PC-3 (cell line): Measurements from ENCODE around the gene PARM1. TPM values are rescaled to one million over a fixed set of nuclear protein-coding genes. Genes with fewer than 3 reads are reported as not detected.

Source experiments
- ATAC-seq: fragments of 200-7000 bp; cut with Tn5 transposase; 2 replicates; pipeline ENCODE4 v1.9.1; 2020; ENCODE audit warnings: mild to moderate bottlenecking, moderate library complexity
- BruUV-seq: library from RNA; stranded (reverse); fragments of 400-500 nt; replicated peaks from 2 replicates; lab custom pipeline; 2021; lab: Mats Ljungman, UMichigan
- CTCF ChIA-PET: fragments of 300-600 bp; sonication (Branson Sonifier 250); formaldehyde crosslinking; loops from one replicate; lab custom pipeline; 2022; ENCODE audit warnings: antibody characterized with exemption; lab: Charles Lee
- POLR2A ChIA-PET: fragments of 300-600 bp; sonication (Branson Sonifier 250); formaldehyde crosslinking; loops from one replicate; lab custom pipeline; 2022; ENCODE audit warnings: antibody characterized with exemption; ENCODE audit not compliant: unreplicated experiment; lab: Charles Lee
- DNase-seq: peaks from one replicate; pipeline ENCODE4 v3.0.0-alpha.2; 2015
- H2AFZ ChIP-seq: fragments of 300-600 bp; sonication (generic); 2 replicates; pipeline ENCODE4 v1.6.0; 2016; ENCODE audit warnings: antibody characterized with exemption, low read length
- H3F3A ChIP-seq: fragments of 300-600 bp; sonication (generic); one replicate; pipeline ENCODE4 v1.6.0; 2017; ENCODE audit warnings: antibody characterized with exemption, low read length, control low read depth, mild to moderate bottlenecking; ENCODE audit not compliant: unreplicated experiment
- H3K27ac ChIP-seq: fragments of 300-600 bp; sonication (generic); 2 replicates; pipeline ENCODE4 v1.5.1; 2016; ENCODE audit warnings: mild to moderate bottlenecking, low read length
- H3K27me3 ChIP-seq: fragments of 300-600 bp; sonication (generic); 2 replicates; pipeline ENCODE4 v1.6.1; 2016; ENCODE audit warnings: low read length, mixed read lengths
- H3K36me3 ChIP-seq: fragments of 300-600 bp; sonication (generic); 2 replicates; pipeline ENCODE4 v1.6.1; 2016; ENCODE audit warnings: low read depth, mixed run types, low read length, mixed read lengths
- H3K4me1 ChIP-seq: fragments of 300-600 bp; sonication (generic); 2 replicates; pipeline ENCODE4 v1.5.1; 2016; ENCODE audit warnings: low read length; ENCODE audit not compliant: insufficient read depth
- H3K4me2 ChIP-seq: fragments of 300-600 bp; sonication (generic); 2 replicates; pipeline ENCODE4 v1.6.0; 2016; ENCODE audit warnings: low read length
- H3K4me3 ChIP-seq: fragments of 300-600 bp; sonication (generic); 2 replicates; pipeline ENCODE4 v1.5.1; 2016; ENCODE audit warnings: mild to moderate bottlenecking, low read length, mixed read lengths
- H3K79me2 ChIP-seq: fragments of 300-600 bp; sonication (generic); 2 replicates; pipeline ENCODE4 v1.6.1; 2017; ENCODE audit warnings: low read length, mixed read lengths
- H3K9ac ChIP-seq: fragments of 300-600 bp; sonication (generic); 2 replicates; pipeline ENCODE4 v1.6.0; 2016; ENCODE audit warnings: mild to moderate bottlenecking, low read length
- H3K9me2 ChIP-seq: fragments of 300-600 bp; sonication (generic); replicated peaks from 2 replicates; pipeline ENCODE4 v1.6.1; 2016; ENCODE audit warnings: mixed run types, low read length, mixed read lengths
- H3K9me3 ChIP-seq: fragments of 300-600 bp; sonication (generic); 2 replicates; pipeline ENCODE4 v1.6.1; 2016; ENCODE audit warnings: low read length, mixed read lengths
- H4K20me1 ChIP-seq: fragments of 300-600 bp; sonication (generic); 2 replicates; pipeline ENCODE4 v1.6.1; 2016; ENCODE audit warnings: low read length, mixed read lengths
- EZH2 ChIP-seq: fragments of 300-600 bp; sonication (generic); IDR thresholded peaks from one replicate; pipeline ENCODE4 v1.6.1; 2017; ENCODE audit warnings: antibody characterized with exemption, mild to moderate bottlenecking, low read length; ENCODE audit not compliant: unreplicated experiment
- EZH2phosphoT487 ChIP-seq: fragments of 300-600 bp; sonication (generic); IDR thresholded peaks from 2 replicates; pipeline ENCODE4 v1.6.1; 2018; ENCODE audit warnings: mild to moderate bottlenecking, antibody characterized with exemption, low read length, borderline replicate concordance
- intact Hi-C: fragments of 100-400 bp; cut with micrococcal nuclease; formaldehyde crosslinking; loops from 2 replicates; pipeline ENCODE4 v1.9.0; 2023
- total RNA-seq: library from RNA; depleted of rRNA; stranded (reverse); fragments of >200 nt; gene quantifications from 2 replicates; pipeline ENCODE4 v1.2.3, GENCODE V29; 2014
- TF ChIP-seq, protein P1 (sequence below): fragments of 300-600 bp; sonication (generic); conservative IDR thresholded peaks from 2 replicates; pipeline ENCODE4 v1.5.1; 2017; ENCODE audit warnings: antibody characterized with exemption, low read depth, mild to moderate bottlenecking, low read length

The PARM1 gene
- total RNA-seq, 1 experiment from 2014 or later, result 2.9 TPM

DNA sequence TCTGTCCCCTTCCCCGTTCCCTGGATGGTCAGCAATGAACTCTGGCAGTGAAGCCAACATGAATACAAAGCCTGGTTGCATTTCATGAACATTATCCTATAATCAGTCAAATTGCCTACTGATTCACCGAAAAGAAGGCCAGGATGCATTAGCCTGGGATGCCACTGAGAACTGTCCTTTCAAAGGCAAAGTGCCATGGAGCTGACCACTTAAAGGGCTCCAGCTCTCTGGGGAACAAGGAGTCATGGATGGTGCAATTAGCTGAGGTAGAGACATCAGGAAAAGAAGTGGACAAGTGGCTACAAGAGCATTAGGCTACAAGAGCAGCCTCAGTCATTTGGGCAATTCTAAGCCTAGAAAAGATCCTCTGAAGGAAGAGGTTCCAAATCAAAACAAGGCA, 69.0 kb downstream of the PARM1 start:
- Histone ChIP-seq H3K27ac (peak overlapping the region; percentile 46), H3K9me2 (no peaks in the 10 kb centered on the region), H4K20me1 (no peaks in the 10 kb centered on the region), H3F3A (no peaks in the 10 kb centered on the region), H2AFZ (no peak overlapping the region), H3K4me2 (no peak overlapping the region), H3K9ac (no peak overlapping the region), H3K36me3 (no peaks in the 10 kb centered on the region), H3K9me3 (no peaks in the 10 kb centered on the region), H3K4me3 (no peak overlapping the region), H3K27me3 (no peaks in the 10 kb centered on the region), H3K4me1 (peaks cover 36% of the 10 kb centered on the region), H3K79me2 (no peaks in the 10 kb centered on the region)
- POLR2A ChIA-PET, result no interaction called here
- ATAC-seq (no peak), DNase-seq (no peak)
- intact Hi-C loops, result no loop called here
- TF ChIP-seq, protein P1, sequence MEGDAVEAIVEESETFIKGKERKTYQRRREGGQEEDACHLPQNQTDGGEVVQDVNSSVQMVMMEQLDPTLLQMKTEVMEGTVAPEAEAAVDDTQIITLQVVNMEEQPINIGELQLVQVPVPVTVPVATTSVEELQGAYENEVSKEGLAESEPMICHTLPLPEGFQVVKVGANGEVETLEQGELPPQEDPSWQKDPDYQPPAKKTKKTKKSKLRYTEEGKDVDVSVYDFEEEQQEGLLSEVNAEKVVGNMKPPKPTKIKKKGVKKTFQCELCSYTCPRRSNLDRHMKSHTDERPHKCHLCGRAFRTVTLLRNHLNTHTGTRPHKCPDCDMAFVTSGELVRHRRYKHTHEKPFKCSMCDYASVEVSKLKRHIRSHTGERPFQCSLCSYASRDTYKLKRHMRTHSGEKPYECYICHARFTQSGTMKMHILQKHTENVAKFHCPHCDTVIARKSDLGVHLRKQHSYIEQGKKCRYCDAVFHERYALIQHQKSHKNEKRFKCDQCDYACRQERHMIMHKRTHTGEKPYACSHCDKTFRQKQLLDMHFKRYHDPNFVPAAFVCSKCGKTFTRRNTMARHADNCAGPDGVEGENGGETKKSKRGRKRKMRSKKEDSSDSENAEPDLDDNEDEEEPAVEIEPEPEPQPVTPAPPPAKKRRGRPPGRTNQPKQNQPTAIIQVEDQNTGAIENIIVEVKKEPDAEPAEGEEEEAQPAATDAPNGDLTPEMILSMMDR, result no peak
- TF ChIP-seq EZH2 (no peak), EZH2phosphoT487 (no peak)
- BruUV-seq, result no TSS peak
- CTCF ChIA-PET, result no interaction called here

DNA sequence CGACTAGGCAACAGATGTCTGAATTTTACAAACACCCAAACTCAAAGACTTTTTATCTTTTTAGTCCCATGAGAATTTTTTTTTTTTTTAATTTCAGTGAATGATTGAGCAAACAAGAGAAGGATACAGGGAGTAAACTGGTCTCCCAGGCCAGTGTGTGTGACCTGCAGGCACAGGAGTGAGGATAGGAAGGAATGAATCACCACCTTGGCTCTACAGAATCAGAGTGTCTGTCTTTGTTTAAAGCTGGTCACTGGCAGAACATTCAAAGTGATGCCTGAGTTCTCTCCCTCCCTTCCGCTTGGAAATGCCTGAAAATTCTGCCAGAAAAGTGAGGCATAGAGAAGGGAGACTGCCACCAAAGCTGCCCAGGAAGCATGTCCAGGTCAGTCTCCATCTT, 69.5 kb downstream of the PARM1 start:
- intact Hi-C loops, result no loop called here
- TF ChIP-seq EZH2, result no peak
- TF ChIP-seq, protein P1, result no peak
- TF ChIP-seq EZH2phosphoT487, result no peak
- Histone ChIP-seq H3K9me3 (no peaks in the 10 kb centered on the region), H4K20me1 (no peaks in the 10 kb centered on the region), H3K4me1 (peaks cover 32% of the 10 kb centered on the region), H3K9ac (no peak overlapping the region), H3K27ac (peak overlapping the region; percentile 46), H3F3A (no peaks in the 10 kb centered on the region), H2AFZ (no peak overlapping the region), H3K9me2 (no peaks in the 10 kb centered on the region), H3K79me2 (no peaks in the 10 kb centered on the region), H3K27me3 (no peaks in the 10 kb centered on the region), H3K4me3 (no peak overlapping the region), H3K4me2 (no peak overlapping the region), H3K36me3 (no peaks in the 10 kb centered on the region)
- DNase-seq (peak; percentile 65), ATAC-seq (peak; percentile 22)
- POLR2A ChIA-PET, result no interaction called here
- BruUV-seq, result no TSS peak
- CTCF ChIA-PET, result no interaction called here

DNA sequence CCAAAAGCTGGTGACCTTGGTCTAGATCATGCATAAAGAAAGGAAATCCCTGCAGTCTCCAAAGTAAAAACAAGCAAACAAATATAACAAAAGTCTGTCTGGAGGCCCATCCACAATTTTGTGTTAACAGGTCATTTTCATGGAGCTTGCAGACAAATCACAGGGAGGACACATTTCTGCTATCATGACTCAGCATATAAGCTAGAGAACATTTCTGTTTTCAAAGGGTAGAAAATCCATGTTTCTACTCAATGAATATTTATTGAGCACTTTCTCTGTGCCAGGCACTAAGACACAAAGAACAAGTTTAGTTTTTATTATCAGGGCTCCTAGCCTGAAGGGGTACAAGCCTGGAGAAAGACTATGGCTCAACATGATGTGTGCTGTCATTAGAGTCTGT, 71.1 kb downstream of the PARM1 start:
- Histone ChIP-seq H3K4me2 (no peak overlapping the region), H3K27ac (no peak overlapping the region), H3K36me3 (no peaks in the 10 kb centered on the region), H3K9me3 (no peaks in the 10 kb centered on the region), H3K27me3 (no peaks in the 10 kb centered on the region), H3K79me2 (no peaks in the 10 kb centered on the region), H3K4me3 (no peak overlapping the region), H2AFZ (no peak overlapping the region), H3K9me2 (no peaks in the 10 kb centered on the region), H4K20me1 (no peaks in the 10 kb centered on the region), H3K9ac (no peak overlapping the region), H3K4me1 (peaks cover 28% of the 10 kb centered on the region), H3F3A (no peaks in the 10 kb centered on the region)
- no peak for ATAC-seq
- BruUV-seq, result no TSS peak
- ChIA-PET POLR2A (no interaction called here), CTCF (no interaction called here)
- TF ChIP-seq EZH2, result no peak
- no peak for TF ChIP-seq EZH2phosphoT487
- TF ChIP-seq, protein P1, result no peak
- no peak for DNase-seq
- intact Hi-C loops, result no loop called here
